ENCODE data around the gene PNLIPRP1. TPM values are rescaled to one million over a fixed set of nuclear protein-coding genes. Genes with fewer than 3 reads are reported as not detected.

The PNLIPRP1 gene
- total RNA-seq, 1 donor from 2014 or later, result not detected

DNA sequence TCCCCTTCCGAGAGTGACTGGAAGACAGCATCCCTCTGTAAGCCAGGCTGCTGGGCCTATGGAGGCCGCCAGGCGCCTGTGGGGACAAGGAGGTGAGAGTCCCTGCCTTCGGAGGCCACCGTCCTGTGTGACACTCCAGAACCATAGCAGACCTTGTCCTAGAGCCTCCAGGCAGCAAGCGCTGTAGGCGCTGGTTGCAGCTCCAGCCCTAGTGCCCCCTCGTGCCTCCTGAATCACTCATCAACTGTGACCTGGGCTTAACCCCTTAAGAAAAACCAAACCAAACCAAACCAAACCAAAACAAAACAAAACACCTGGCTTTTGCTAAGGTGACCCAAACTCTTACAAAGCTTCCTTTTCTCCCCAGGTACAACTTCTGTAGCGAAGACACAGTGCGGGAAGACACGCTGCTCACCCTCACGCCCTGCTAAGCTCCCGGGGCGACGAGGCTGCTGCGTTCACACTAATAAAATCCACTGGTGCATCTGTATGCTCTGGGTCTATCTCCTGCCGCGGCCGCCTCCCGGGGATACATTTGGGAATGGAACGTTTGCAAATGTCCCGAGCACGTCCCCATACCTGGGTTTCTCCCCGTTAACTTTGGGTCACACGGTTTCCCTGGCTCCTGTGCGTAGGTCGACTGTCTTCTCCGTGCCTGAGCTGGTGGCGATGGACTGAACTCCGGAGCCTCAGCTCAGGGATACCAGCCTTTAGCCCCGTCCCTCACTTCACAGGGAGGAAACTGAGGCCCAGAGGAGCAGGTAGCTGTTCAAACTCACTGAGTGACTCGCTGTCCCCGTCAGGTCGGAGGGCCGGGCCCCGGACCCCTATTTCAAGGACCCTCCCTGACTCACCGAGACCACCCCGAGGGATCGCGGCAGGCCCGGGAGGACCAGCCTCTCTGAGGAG lies 18.2 kb downstream of the PNLIPRP1 start:
- Mint-ChIP-seq H3K4me3 (ENCODE audit: low read depth) (peak overlapping the region; percentile 74), H3K27ac (no peak overlapping the region), H3K9me3 (ENCODE audit: low read depth) (no peaks in the 10 kb centered on the region), H3K4me1 (ENCODE audit: low read depth) (peaks cover 2% of the 10 kb centered on the region), H3K27me3 (peaks cover 28% of the 10 kb centered on the region), H3K36me3 (ENCODE audit: insufficient read depth) (no peaks in the 10 kb centered on the region)
- TF ChIP-seq, protein P1, sequence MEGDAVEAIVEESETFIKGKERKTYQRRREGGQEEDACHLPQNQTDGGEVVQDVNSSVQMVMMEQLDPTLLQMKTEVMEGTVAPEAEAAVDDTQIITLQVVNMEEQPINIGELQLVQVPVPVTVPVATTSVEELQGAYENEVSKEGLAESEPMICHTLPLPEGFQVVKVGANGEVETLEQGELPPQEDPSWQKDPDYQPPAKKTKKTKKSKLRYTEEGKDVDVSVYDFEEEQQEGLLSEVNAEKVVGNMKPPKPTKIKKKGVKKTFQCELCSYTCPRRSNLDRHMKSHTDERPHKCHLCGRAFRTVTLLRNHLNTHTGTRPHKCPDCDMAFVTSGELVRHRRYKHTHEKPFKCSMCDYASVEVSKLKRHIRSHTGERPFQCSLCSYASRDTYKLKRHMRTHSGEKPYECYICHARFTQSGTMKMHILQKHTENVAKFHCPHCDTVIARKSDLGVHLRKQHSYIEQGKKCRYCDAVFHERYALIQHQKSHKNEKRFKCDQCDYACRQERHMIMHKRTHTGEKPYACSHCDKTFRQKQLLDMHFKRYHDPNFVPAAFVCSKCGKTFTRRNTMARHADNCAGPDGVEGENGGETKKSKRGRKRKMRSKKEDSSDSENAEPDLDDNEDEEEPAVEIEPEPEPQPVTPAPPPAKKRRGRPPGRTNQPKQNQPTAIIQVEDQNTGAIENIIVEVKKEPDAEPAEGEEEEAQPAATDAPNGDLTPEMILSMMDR (IDR thresholded peaks at IDR 0.05; ENCODE audit: unreplicated experiment), result no peak
- no peak for DNase-seq (ENCODE audit: low spot score, unreplicated experiment)

DNA sequence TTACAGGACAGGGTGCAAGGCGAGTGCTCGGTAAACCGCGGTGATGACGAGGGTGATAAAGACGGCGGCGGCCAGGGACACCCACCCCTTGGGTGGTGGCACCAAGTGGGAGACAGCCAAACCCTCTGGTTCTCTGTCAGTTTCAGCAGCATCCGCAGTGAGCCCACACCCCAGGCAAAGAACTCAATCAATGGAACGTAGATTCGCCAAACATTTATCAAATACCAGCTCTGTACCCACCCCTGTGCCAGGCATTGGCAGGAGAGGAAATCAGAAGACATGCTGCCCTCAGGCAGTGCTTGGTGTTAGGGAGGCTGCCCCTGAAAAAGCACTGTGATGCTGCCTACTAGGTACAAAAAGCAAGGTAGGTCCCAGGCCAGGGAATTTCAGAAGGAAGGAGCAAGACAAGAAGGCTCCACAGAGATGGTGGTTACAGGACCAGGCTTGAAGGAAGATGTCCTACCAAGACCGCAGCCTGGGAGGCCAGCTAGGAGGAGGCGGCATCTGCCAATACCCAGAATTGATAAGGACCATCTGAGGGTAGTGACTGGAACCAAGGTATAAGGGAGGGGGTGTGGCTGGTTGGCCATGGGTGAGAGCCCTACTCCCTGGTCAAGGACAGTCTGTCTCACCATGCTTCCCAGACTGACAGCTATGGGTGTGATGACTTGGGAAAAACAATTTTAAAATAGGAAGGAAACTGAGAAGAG lies 19.8 kb downstream of the PNLIPRP1 start:
- H3K36me3 Mint-ChIP-seq (ENCODE audit: insufficient read depth), result no peaks in the 10 kb centered on the region
- H3K4me3 Mint-ChIP-seq (ENCODE audit: low read depth), result no peak overlapping the region
- no peak overlapping the region for H3K27ac Mint-ChIP-seq
- H3K4me1 Mint-ChIP-seq (ENCODE audit: low read depth), result peaks cover 2% of the 10 kb centered on the region
- TF ChIP-seq, protein P1 (IDR thresholded peaks at IDR 0.05; ENCODE audit: unreplicated experiment), result no peak
- DNase-seq (ENCODE audit: low spot score, unreplicated experiment), result no peak
- H3K27me3 Mint-ChIP-seq, result peaks cover 26% of the 10 kb centered on the region
- no peaks in the 10 kb centered on the region for H3K9me3 Mint-ChIP-seq (ENCODE audit: low read depth)

DNA sequence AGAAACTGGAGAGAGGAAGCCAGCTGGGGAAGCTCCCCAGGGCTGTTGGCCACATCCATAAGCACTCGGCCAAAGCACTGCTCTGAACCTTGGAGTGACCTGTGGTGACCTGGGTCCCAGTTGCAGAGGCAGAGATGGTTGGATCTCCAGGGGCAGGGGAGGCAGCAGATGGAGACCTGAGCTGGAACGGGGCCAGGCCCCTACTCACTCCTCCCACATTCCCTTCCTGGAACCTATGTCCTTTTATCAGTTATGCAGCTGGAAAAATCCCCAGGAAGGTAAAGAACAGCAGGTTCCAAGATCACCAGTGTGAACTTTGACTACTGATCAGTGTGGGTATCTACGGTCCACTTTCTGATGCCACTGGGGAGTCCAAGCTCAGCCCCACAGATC lies 20.4 kb downstream of the PNLIPRP1 start:
- no peaks in the 10 kb centered on the region for H3K36me3 Mint-ChIP-seq (ENCODE audit: insufficient read depth)
- peaks cover 2% of the 10 kb centered on the region for H3K4me1 Mint-ChIP-seq (ENCODE audit: low read depth)
- H3K27me3 Mint-ChIP-seq, result peaks cover 23% of the 10 kb centered on the region
- no peak overlapping the region for H3K4me3 Mint-ChIP-seq (ENCODE audit: low read depth)
- H3K27ac Mint-ChIP-seq, result no peak overlapping the region
- DNase-seq (ENCODE audit: low spot score, unreplicated experiment), result no peak
- no peaks in the 10 kb centered on the region for H3K9me3 Mint-ChIP-seq (ENCODE audit: low read depth)
- TF ChIP-seq, protein P1 (IDR thresholded peaks at IDR 0.05; ENCODE audit: unreplicated experiment), result no peak

DNA sequence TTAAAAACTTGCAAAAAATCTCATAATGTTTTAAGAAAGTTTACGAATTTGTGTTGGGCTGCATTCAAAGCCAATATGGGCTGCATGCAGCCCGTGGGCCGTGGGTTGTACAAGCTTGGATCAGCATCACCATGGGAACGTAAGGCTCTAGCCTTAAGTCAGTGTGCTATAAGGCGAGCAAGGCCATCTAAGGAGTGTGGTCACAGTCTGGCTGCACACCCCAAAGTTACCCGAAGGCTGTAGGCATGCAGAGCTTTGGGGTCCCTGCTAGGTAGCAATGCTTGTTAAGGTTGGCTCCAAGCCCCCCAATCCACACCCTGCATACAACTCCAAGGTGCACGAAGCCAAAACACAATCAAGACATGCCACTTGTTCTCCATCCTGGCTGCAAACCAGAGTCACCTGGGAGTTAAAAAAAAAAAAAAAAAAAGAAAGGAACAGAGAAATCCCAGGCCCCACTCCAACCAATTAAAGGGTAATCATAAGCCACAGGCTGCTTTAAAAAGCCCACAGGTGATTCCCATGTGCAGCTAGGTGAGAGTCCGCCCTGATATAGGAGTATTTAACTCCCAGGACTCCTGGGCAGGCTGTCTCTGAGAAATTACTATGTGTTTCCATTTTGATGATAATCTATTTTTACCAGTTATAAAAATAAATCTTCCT lies 21.5 kb downstream of the PNLIPRP1 start:
- Mint-ChIP-seq H3K36me3 (ENCODE audit: insufficient read depth) (no peaks in the 10 kb centered on the region), H3K27ac (no peak overlapping the region), H3K4me1 (ENCODE audit: low read depth) (peaks cover 2% of the 10 kb centered on the region), H3K9me3 (ENCODE audit: low read depth) (no peaks in the 10 kb centered on the region), H3K27me3 (peaks cover 20% of the 10 kb centered on the region), H3K4me3 (ENCODE audit: low read depth) (no peak overlapping the region)
- DNase-seq (ENCODE audit: low spot score, unreplicated experiment), result no peak
- TF ChIP-seq, protein P1 (IDR thresholded peaks at IDR 0.05; ENCODE audit: unreplicated experiment), result no peak

DNA sequence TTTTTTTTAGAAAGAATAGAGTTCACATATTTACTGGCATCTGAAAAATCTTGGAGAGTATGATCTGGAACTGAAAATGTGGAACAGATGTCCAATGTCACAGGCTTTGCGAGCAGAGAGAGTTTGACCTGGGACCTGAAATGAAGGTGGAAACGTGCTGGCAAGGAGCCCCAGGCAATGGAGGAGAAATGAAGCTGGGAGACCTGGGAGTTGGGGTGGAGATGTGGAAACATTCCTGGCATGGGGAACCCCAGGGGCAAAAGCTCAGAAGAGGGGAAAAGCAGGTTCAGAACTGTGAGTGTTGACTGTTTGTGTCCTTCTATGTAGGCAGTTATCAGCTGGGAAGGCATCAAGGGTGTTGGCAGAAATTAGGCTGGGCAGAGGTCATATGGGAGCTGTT lies 22.7 kb downstream of the PNLIPRP1 start:
- no peaks in the 10 kb centered on the region for H3K9me3 Mint-ChIP-seq (ENCODE audit: low read depth)
- DNase-seq (ENCODE audit: low spot score, unreplicated experiment), result no peak
- peaks cover 2% of the 10 kb centered on the region for H3K4me1 Mint-ChIP-seq (ENCODE audit: low read depth)
- TF ChIP-seq, protein P1 (IDR thresholded peaks at IDR 0.05; ENCODE audit: unreplicated experiment), result no peak
- peak overlapping the region; percentile 35 for H3K27ac Mint-ChIP-seq
- peaks cover 16% of the 10 kb centered on the region for H3K27me3 Mint-ChIP-seq
- no peaks in the 10 kb centered on the region for H3K36me3 Mint-ChIP-seq (ENCODE audit: insufficient read depth)
- H3K4me3 Mint-ChIP-seq (ENCODE audit: low read depth), result no peak overlapping the region
